HEK293T (cell line): Measurements from ENCODE around the gene CPLX3.

ENCODE experiments used
- BHLHE40 ChIP-seq: fragments of 450-650 bp; IDR thresholded peaks from 2 replicates; pipeline ENCODE4 v1.6.1; 2016; ENCODE audit warnings: mild to moderate bottlenecking, moderate library complexity, borderline replicate concordance
- FOXM1 ChIP-seq: fragments of 450-650 bp; IDR thresholded peaks from 2 replicates; pipeline ENCODE4 v1.6.1; 2017; ENCODE audit warnings: mild to moderate bottlenecking, borderline replicate concordance
- L3MBTL2 ChIP-seq: fragments of 450-650 bp; conservative IDR thresholded peaks from 2 replicates; pipeline ENCODE4 v1.6.1; 2016; ENCODE audit warnings: mild to moderate bottlenecking
- LEF1 ChIP-seq: fragments of 450-650 bp; IDR thresholded peaks from 2 replicates; pipeline ENCODE4 v1.6.1; 2017; ENCODE audit warnings: mild to moderate bottlenecking, borderline replicate concordance

DNA sequence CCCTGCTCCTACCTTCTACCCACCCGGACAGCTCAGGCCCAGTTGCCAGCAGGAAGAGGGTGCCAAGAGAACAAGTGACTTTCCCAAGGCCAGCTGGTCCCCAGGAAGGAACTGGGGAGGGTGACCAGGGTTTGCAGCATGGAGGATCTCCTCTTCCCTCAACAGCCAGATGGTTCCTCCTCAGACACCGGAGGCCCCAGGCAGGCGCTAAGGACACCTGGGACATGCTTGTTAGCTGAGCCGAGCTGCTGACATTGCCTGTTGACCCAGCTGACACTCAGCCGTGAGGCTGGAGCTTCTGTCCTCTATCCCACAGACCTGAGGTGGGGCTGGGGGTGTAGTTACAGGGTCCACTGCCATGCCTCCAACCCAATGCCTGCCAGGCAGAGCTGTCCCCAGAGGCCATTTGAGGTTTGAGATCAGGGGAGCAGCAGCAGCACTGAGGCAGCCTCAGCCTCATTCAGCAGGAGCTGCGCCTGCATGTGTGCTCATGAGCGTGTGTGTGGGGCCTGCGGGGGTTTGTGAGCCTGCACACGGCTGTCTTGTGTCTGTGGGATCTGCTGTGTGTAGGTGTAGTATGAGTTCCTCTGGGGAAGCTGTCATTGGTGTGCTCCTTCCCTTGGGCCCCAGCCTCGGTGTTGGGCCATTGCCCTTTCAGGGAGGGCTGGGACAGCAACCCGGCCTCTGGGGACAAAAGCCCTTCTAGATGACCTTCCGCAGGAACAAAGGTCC, 7.1 kb downstream of the CPLX3 start:
- TF ChIP-seq FOXM1 (no peak), BHLHE40 (no peak), L3MBTL2 (no peak), LEF1 (no peak)
